Measurements from ENCODE around the gene AMT. TPM values are rescaled to one million over a fixed set of nuclear protein-coding genes. Genes with fewer than 3 reads are reported as not detected.
A peak's percentile ranks its signal among the peaks of the same experiment; 100 is the strongest.

The AMT gene

DNA sequence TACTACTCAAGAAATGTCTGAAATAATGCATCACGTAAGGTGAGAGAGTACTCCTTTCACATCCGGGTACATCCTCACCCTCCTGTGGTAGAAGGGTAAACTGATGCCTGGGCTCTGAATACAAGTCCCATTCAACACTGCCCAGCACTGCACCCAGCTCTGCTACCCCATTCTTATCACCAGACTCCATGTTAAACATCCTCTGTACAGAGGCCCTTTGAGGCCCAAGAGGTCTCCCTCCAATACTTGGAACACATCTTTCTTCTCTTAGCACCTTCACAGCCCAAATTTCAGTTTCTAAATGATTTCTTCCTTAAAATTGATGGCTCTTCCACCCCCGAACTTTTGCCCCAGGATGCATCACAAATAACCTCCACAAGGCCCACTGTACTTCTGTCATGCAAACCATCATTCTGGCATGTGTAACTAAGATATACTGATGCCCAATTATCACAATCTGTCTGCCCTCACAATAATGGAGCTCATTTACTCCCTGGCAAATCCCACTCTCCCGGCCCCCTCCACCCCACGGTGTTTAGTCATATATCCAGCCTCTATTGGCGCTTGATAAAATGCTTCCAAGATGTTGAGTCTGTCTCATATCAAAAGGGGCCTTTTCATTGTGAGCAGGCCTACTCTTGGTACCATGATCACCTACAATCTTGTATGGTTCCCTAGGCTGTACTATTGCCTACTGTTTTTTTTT, 51.5 kb downstream of the AMT start:
- Histone ChIP-seq H3K4me1 (ENCODE audit: control insufficient read depth in 2 of 2, insufficient read depth in 1 of 2, low read depth in 1 of 2, low read length in 2 of 2) (no peaks in the 10 kb centered on the region), H4K91ac (ENCODE audit: low read depth, low read length, poor library complexity) (no peak overlapping the region), H3K27me3 (ENCODE audit: control insufficient read depth in 3 of 3, insufficient read depth in 3 of 3, low read depth in 1 of 3, low read length in 3 of 3) (no peaks in the 10 kb centered on the region), H2AK5ac (ENCODE audit: low read depth, low read length) (no peak overlapping the region), H2BK5ac (ENCODE audit: low read length) (no peak overlapping the region), H3K14ac (ENCODE audit: low read length) (no peak overlapping the region), H4K8ac (ENCODE audit: low read depth, low read length) (no peak overlapping the region), H3K9ac (ENCODE audit: low read depth, low read length, poor library complexity) (no peak overlapping the region), H3K36me3 (replicated peaks in 1 of 2; ENCODE audit: control insufficient read depth in 2 of 2, insufficient read depth in 2 of 2, low read length in 2 of 2) (peaks cover 35 to 92% of the 10 kb centered on the region in 2 donors), H2BK120ac (ENCODE audit: low read depth, low read length) (no peak overlapping the region), H3K4me2 (ENCODE audit: insufficient read depth, low read length, poor library complexity, severe bottlenecking) (no peak overlapping the region), H2AFZ (ENCODE audit: low read length) (no peak overlapping the region), H3K23ac (ENCODE audit: low read depth, low read length, poor library complexity) (no peak overlapping the region), H3K9me3 (replicated peaks in 1 of 2; ENCODE audit: control insufficient read depth in 2 of 2, insufficient read depth in 1 of 2, low read depth in 1 of 2, low read length in 2 of 2) (peaks cover 0 to 2% of the 10 kb centered on the region in 2 donors), H2BK15ac (ENCODE audit: low read length) (no peak overlapping the region), H3K4me3 (ENCODE audit: low read length in 2 of 2) (peak overlapping the region in 1 of 2 donors; percentile 48), H2BK12ac (ENCODE audit: low read length) (no peak overlapping the region), H3K18ac (ENCODE audit: low read length) (no peak overlapping the region), H3K79me1 (ENCODE audit: low read depth, low read length) (peaks cover 4% of the 10 kb centered on the region), H3K4ac (ENCODE audit: low read length) (no peak overlapping the region), H3K27ac (replicated peaks; ENCODE audit: low read length) (no peak overlapping the region)
- no CpG with 5 or more reads among the region's 6 CpGs for WGBS, 2 donors (ENCODE audit: extremely low coverage in 2 of 2, insufficient read length in 2 of 2, insufficient replicate concordance in 1 of 2)
- DNase-seq (ENCODE audit: low spot score), result no peak

Small RNA genes lying within 50 kb of the gene (small RNA-seq; reads per million reads assigned to genes)
- gene RNA5SP130 (ENCODE audit: insufficient read depth), result not detected

All from neuronal stem cell (in vitro differentiated cells).